ENCODE measurements around the gene RRP9.

DNA sequence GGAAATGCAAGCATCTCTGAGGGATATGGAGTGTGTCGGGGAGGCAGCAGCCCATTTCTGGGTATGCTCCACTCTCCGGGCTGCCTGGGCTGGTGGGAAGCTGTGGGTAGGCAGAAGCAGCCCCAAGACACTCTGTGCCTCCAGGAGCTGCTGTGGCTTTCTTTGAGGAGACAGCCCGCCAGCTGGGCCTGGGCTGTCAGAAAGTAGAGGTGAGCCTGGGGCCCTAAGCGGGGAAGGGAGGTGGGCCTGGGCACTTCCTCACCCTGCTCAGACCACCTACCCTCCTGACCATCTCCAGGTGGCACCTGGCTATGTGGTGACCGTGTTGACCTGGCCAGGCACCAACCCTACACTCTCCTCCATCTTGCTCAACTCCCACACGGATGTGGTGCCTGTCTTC is 43.4 kb upstream of the RRP9 start:
- TF ChIP-seq SRF (IDR thresholded peaks at IDR 0.05; ENCODE audit: low read depth in 2 of 2, low read length in 2 of 2) (no peak), EP300 (IDR thresholded peaks at IDR 0.05; ENCODE audit: borderline replicate concordance in 1 of 2, control insufficient read depth in 1 of 2, low read depth in 2 of 2, low read length in 2 of 2) (no peak), FOS (IDR thresholded peaks at IDR 0.05; ENCODE audit: borderline replicate concordance, extremely low read depth, insufficient read length) (no peak), ZNF384 (IDR thresholded peaks at IDR 0.05; ENCODE audit: borderline replicate concordance, low read depth, low read length) (no peak)
- TF ChIP-seq, protein P1, sequence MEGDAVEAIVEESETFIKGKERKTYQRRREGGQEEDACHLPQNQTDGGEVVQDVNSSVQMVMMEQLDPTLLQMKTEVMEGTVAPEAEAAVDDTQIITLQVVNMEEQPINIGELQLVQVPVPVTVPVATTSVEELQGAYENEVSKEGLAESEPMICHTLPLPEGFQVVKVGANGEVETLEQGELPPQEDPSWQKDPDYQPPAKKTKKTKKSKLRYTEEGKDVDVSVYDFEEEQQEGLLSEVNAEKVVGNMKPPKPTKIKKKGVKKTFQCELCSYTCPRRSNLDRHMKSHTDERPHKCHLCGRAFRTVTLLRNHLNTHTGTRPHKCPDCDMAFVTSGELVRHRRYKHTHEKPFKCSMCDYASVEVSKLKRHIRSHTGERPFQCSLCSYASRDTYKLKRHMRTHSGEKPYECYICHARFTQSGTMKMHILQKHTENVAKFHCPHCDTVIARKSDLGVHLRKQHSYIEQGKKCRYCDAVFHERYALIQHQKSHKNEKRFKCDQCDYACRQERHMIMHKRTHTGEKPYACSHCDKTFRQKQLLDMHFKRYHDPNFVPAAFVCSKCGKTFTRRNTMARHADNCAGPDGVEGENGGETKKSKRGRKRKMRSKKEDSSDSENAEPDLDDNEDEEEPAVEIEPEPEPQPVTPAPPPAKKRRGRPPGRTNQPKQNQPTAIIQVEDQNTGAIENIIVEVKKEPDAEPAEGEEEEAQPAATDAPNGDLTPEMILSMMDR (IDR thresholded peaks at IDR 0.05 in 2 of 3, conservative IDR thresholded peaks at IDR 0.05 in 1 of 3; ENCODE audit: control insufficient read depth in 2 of 3, extremely low read depth in 1 of 3, insufficient read depth in 1 of 3, low read depth in 3 of 3, low read length in 3 of 3) = no peak
- TF ChIP-seq, protein P2, sequence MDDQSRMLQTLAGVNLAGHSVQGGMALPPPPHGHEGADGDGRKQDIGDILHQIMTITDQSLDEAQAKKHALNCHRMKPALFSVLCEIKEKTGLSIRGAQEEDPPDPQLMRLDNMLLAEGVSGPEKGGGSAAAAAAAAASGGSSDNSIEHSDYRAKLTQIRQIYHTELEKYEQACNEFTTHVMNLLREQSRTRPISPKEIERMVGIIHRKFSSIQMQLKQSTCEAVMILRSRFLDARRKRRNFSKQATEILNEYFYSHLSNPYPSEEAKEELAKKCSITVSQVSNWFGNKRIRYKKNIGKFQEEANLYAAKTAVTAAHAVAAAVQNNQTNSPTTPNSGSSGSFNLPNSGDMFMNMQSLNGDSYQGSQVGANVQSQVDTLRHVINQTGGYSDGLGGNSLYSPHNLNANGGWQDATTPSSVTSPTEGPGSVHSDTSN (IDR thresholded peaks at IDR 0.05; ENCODE audit: insufficient replicate concordance, low read depth, low read length) = no peak
- TF ChIP-seq, protein P3, sequence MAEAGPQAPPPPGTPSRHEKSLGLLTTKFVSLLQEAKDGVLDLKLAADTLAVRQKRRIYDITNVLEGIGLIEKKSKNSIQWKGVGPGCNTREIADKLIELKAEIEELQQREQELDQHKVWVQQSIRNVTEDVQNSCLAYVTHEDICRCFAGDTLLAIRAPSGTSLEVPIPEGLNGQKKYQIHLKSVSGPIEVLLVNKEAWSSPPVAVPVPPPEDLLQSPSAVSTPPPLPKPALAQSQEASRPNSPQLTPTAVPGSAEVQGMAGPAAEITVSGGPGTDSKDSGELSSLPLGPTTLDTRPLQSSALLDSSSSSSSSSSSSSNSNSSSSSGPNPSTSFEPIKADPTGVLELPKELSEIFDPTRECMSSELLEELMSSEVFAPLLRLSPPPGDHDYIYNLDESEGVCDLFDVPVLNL (IDR thresholded peaks at IDR 0.05; ENCODE audit: low read depth, low read length) = no peak
